NCI-H226 (cell line): ENCODE results near the gene RAB15.

ENCODE experiments used
- DNase-seq: peaks from one replicate; pipeline ENCODE4 v3.0.0-alpha.2; 2015

RAB15 gene

DNA sequence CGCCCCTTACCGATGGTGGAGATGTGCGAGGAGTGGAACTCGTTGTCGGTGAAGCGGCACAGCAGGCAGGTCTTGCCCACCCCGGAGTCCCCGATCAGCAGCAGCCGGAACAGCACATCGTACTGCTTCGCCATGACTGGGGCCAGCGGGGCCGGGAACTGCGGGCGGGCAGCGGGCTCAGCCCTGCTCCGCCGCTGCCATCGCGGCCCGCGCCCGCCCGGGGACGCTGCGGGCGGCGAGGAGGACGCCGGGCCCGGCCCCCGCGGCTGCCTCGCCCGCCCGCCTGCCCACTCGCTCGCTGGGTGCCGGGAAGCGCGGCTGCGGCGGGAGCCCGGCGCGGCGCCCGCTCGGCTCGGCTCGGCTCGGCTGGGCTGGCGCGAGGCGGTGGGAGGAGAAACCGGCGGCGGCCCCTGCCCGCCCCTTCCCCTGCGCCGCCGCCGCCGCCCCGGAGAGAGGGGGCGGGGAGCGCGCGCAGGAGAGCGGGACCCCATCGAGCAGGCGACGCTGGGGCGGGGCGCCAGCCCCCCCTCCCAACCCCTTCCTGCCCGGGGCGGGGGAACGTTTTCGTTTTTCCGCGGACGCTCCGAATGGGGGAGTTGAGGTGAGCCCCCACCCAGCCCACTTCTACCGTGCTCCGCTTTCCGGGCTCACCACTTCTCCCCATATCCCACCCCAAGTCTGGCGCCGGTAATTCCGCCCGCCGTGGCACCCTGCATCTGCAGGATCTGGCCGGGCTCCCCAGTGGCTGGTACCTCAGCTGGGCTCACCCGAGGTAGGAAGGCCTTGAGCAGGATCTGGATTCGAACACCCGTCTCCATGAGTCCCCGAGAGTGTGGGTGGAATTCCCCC, at the start of gene RAB15:
RAB15 (minus strand) TSS at position 394 of the 849 bp plus-strand sequence; CDS start at position 134, 260 bp downstream.
- DNase-seq: no peak

DNA sequence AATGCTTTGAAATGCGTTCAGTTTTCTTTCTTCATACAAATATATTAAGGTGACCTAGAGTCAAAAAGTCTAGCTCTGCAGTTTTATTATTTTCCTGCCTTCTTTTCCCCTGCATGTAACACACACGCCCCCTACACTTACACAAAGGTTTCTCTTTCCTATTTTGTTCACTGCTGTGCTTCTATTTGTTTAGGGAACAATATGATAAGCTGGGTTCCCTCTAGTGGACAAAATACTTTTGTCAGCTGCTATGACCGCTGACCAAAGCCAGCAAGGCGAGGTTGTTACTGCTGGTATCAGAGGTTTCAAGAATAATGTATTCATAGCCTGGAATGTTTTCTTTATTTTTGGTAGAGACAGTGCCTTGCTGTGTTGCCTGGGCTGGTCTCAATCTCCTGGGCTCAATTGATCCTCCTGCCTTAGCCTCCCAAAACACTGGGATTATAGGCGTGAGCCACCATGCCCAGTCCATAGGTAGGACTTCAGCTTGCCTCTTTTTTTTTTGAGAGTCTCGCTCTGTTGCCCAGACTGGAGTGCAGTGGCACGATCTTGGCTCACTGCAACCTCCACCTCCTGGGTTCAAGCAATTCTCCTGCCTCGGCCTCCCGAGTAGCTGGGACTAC, 47.9 kb upstream of the RAB15 start:
- DNase-seq: peak; percentile 51

DNA sequence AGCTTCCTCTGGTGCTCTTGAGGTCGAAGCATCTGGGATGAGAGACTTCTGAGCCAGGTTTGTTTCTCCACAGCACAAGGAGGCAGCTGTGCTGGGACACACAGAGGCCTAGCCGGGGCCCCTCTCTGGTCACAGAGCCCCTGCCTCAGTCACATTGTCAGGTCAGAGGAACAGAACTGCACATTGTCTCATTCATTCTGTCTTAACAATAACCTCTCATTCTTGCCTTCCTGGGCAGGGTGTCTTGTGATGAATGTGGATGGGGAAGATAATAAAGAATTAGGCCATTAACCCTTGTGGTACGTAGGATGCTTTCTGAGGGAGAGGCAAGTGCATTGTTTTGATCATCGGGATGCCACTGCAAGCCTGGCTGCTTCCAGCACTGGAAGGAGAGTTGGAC, 44.3 kb upstream of the RAB15 start:
- DNase-seq: no peak

DNA sequence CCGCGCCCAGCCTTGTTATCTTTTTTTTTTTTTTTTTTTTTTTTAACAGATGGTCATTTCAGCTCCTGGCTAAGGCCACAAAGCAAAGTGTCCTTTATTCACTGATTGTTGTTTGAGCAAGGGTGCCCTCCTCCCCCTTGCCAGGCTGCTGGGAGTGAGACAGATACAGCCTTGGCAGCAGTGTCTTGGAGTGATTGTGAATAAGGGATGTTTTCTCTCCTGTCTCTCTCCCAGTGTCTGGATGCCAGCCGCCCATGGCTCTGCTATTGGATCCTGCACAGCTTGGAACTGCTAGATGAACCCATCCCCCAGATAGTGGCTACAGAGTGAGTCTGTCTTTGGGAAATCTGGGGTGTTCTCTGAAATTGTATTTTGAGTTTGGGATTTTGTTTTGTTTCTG, 43.3 kb upstream of the RAB15 start:
- no peak for DNase-seq

DNA sequence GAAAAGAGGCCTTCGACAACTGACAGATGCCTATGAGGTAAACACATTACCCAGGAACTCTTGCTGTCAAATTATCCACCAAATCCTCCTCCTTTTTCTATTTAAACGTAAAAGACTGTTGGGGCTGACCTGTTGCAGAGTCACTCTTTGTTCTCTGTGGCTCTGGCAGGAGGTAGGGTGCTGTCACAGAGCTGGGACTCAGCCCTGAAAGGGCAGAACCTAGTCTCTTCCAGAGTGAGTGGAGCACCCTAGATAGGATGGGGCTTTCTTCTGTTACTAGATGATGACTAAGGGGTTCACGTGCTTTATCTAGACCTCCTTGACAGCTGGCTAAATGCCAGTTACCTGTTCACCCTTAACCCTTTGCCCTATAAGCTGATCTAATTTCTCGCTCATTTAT, 40.2 kb upstream of the RAB15 start:
- no peak for DNase-seq

DNA sequence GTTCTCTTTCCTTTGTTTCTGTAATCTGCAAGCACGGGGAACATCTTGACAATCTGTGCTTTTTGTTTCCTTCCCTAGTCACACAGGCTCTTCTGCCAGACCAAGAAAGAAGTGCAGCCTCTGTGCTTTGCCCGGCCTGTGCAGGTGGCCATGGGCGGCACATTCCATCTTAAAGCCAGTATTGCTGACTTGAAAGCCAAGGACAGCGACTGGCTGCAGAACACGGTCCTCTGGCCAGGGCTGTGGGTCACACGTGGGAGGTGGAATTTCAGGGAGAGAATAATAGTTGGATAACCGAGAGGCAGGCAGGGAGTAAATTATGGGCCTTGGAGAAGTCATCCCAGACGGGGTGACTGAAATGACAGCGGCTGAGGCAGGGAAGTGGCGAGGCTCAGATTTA, 39.4 kb upstream of the RAB15 start:
- no peak for DNase-seq

DNA sequence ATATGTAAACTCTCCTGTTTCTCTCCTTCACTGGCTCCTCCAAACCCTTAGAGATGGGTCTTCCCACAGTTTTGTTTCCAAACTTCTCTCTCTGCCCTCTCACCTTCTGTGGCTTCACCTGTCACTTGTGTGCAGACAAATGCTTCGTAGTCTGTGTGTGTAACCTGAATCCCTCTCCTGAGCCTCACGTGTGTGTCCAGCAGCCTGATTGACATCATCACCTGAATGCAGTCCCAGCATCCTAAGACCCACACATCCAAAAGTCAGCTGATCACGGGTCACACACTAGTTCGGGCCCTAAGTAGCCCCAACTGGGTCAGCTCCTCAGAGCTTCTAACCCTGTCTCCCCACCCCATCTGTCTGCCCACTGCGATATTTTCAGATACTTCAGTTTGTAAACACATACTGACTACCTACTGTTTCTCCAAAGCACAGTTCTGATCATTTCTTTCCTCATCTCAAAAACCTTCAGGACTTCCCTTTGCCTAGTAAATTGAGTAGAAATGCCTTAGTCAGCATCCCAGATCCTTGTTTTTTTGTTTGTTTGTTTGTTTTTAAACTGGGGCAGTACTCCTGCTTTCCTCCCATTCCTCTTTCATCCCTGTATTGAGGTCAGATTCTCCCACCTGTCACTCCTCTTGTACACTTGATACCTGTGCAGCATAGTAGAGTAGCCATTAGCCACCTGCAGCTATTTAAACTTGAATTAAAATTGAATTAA, 38.2 kb upstream of the RAB15 start:
- DNase-seq: no peak

DNA sequence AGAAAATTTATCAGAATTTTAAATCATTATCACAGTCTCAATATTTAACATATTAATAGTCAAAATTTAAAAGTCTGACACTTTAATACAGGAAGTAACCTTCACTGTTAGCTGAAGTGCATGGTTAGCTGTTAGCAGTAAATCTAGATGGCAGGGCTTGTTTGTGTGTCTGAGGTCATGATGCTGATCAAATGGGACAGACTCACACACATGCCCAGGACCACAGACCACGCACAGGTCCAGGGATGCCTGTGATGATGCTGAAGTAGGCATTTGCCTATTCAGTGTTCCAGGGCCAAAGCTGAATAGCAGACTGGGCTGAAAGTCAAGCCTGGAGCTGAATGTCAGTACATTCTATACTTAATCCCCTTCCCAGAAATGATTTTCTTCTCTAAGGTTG, 35.1 kb upstream of the RAB15 start:
- DNase-seq: no peak

DNA sequence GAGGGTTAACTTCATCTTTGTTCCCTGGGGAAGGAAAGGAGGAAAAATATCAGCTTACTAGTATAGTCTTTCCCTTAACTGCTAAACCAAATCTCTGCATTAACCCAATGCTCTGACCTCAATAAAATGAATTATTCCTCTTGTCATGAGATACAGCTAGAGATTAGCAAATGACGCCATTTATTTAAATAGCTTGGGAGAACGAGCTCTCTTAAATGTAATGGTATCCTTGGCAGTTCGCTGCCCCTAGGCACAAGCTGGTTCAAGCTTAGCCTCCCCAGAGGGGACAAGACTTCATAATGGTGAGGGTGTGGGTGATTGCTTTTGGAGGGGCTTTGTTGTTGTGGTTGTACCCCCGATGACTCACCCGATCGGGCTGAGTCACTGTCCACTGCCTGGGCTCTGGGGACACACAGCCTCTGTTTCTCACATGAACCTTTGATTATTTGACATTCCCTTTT, 34.2 kb upstream of the RAB15 start:
- no peak for DNase-seq

DNA sequence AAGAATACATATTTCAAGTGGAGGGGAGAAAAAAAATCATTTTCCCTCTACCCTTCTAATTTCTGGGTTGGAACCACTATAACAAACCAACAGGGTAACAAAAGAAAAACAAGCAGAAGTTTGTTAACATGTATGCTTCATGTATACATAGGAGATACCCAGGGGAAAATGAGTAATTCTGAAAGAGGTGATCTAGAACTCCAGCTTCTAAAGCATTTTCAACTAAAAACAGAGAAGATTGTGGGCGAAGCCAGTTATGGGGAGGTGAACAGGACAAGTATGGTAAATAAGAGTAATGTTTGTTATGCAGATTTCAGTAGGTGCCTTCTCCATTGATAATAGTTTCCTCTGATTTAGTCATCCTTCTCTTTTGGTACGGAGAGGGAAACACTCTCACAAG, 31.3 kb upstream of the RAB15 start:
- no peak for DNase-seq

DNA sequence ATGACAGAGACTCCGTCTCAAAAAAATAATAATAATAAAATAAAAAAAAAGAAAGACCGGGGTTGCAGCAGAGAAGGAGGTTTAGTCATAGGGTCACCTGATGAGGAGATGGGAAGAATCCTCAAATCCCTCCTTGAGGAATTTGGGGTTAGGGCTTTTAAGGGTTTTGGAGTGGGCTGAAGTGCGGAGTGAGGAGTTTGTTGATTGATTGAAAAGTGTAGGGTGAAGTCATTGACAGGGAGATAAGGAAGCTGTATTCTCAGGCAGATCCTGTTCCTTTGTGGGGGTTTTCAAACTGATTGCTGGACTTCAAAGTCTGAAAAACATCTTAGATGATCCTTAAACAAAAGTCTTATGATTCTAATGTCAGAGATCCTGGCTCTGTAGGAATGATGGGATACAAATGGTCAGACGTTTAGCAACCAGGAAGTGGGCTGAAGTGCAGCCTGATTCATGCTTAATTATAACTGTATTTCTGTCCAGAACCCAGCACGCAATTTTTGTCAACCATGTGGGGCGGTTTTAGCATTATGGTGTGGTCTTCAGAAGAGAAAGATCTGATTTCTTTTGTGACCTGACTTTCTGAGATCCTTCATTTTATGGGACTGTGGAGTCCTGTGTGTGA, 30.6 kb upstream of the RAB15 start:
- DNase-seq: no peak

DNA sequence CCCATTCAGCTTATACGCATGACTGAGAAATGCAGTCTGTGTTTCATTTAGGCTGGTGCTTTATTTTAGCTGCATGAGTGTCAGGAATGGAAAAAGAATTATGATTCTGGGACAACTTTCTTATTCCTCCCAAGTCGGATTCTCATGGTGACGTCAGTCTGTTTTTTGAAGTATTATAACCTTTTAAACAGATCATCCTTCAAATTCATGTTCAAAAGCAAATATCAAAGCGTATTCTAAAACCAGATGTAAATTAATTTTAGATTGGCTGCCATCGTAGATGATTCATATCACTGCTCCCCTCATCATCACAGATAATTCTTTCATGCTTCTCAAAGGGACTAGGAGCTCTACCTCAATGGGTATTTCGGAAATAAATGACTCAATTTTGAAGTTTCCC, 29.6 kb upstream of the RAB15 start:
- no peak for DNase-seq

DNA sequence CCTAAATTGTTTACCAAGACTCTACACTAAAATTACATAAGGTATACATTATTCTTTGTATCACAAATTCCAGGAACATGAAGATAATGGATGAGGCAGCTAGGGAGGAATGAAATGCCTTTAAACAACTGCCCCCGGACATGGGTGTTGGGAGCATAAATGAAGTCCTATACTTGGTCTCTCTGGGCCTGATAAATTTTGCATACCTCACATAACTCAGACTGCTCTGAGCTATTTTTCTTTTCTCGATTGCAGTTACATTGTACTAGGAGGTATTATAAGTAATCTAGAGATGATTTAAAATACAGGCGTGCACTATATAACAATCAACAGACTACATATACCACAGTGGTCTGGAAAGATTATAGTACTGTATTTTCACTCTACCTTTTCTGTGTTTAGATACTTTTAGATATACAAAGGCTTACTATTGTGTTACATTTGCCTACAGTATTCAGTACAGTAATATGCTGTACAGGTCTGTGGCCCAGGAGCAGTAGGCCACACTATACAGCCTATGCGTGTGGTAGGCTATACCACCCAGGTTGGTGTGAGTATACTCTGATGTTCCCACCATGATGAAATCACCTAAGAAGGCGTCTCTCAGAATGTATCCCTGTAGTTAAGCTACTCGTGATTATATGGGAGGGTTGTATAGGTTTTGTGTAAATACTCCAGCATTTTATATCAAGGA, 28.9 kb upstream of the RAB15 start:
- peak; percentile 92 for DNase-seq

DNA sequence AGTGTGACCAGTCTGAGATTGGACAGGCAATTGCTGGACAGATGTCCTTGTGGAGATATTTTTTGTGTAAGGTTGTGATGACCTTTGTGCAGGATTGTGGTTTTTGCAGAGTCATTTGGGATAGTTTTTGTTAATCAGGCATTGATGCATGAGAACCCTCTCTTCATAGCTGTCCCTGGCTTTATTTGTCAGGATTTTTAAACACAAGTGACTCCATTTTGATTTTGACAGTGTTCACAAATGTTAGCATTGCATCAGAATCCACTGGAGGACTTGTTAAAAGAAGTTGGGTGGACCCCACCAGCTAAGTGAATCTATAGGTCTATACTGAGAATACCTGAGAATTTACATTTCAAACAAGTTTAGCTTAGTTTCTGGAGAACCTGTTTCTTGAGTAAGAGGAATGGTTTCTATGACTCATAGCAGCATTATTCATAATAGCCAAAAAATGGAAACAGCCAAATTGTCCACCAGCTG, 26.4 kb upstream of the RAB15 start:
- no peak for DNase-seq

DNA sequence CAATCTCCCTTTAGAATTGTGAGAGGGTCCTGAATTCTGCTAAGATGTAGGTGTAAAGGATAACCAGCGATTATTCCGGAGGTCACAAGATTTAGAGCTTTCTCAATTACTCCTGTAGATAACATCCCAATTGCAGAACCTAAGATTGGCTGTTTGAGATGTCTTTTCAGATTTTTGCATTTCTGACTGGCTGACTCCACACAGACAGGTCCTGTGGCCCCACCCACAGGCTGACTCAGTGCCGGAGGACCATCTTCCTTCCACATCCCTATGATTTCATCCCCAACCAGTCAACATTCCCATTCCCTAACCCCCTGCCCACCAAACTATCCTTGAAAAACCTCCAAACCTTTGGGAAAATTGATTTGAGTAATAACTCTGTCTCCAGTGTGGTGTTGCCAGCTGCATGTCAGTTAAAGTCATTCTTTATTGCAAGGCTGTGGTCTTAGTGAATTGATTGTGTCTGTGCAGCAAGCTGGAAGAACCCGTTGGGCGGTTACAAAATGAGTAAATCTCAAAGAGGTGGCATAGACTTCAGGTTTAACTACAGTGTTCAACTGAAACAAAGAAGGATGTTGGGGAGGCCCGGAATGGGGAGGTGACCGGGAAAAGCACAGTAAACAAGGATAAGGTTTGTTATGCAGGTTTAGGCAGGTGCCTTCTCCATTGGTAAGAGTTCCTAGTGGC, 25.1 kb upstream of the RAB15 start:
- DNase-seq: no peak

DNA sequence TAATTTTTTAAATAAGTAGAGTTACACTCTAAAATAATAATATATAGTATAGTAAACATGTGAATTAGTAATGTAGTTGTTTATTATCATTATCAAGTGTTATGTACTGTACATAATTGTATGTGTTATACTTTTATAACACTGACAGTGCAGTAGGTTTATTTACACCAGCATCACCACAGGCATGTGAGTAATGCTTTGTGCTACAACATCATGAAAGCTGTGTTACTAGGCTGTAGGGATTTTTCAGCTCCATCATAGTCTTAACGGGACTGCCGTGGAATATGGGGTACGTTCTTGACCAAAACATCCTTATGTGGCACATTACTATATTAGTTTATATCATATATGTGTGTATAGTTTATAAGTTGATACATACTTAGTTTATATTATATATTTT, 23.2 kb upstream of the RAB15 start:
- no peak for DNase-seq

DNA sequence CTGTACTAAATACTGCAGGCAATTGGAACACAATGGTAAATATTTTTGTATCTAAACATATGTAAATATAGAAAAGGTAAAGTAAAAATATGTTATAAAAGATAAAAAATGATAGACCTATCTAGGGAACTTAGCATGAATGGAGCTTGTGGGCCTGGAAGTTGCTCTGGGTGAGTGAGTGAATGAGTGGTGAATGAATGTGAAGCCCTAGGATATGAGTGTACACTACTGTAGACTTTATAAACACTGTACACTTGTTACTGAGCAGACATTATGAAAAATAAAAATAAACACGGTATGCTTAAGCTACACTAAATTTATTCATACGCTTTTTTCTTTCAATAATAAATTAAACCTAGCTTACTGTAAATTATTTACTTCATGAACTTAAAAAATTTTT, 22.4 kb upstream of the RAB15 start:
- DNase-seq: no peak

DNA sequence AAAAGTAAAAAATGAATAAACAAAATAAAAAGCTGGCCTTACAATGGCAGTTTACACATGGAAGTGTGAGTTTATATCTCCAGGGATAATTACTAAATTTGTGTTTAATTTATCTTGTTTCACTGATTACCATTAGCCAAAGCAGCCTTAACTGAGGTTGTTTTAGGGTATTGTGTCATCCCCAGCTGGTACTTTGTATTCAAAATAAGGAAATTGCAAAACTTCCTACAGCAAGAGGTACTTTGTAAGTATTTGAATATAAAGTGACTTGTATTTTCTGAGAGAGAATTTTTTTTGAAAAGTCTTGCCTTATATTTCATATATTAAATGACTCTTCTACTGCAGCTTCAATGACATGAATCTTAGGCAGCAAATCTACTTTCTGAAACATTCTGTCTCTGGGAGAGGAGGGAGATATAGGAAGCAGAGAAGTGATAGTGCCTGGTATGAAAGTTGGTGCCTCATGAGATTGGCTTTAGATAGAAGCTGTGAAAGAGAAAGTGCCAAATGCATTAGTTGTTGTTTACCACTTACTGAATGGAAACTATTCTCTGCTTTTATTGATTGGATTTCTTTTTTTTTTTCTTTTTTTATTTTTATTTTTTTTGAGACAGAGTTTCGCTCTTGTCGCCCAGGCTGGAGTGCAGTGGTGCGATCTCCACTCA, 21.3 kb upstream of the RAB15 start:
- DNase-seq: no peak

DNA sequence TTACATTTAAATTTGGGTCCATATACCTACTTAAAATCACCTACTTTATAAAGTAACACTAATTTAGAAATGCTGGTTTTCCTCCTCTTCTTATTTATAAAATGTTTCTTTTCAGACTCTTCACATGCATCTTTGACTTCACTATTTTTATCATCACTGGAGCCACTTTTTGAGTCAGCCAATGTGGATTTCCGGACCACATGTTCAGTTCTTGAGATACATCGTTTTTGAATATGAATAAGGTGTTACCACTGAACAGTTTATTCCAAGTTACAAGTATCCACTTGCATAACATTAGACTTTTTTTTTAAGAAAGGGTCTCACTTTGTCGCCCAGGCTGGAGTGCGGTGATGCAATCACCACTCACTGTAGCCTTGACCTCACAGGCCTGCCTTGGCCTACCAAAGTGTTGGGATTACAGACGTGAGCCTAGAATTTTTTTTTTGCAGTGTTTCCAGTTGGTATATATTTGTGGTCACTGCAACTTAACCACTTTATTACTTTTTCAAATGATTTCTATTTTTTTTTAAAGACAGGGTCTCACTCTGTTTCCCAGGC, 20.3 kb upstream of the RAB15 start:
- no peak for DNase-seq

DNA sequence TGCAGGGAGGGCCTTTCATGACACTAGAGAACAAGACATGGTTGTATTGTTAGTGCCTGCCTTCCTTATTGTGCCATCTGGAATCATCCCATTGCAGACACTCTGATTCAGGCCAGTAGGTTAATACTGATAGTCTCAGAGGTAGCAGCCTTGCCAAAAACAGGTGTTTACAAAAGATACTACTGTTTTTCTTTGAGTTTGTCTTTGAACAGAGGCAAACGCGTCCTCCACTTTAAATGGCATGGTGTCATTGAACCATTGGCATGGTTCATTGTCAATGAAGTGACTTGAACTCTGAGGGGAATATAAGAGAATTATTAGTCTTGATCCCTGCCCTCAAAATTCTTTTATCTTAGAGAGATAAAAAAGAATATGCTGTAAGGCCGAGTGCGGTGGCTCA, 18.8 kb upstream of the RAB15 start:
- DNase-seq: no peak

DNA sequence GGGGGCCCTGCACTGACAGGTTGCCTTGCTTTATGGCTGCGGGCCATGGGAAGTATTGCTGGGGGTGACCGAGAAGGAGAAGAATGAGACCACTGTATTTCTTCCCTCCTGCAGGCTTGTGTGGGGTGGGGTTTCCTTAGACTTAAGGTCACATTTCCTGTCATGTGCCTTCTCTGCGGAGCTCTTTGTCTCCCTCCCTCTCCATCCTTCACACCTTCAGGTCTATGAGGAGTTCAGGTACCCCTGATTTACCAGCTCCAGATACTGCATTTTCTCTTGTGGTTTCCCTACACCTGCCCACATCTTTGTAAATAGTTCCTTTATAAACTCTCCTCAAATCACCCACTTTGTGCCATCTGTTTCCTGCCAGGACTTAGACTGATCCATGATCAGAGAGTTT, 18.2 kb upstream of the RAB15 start:
- DNase-seq: no peak
